Esophagus squamous epithelium (tissue), 4 donors: ENCODE results near the gene ALPL.

ENCODE experiments used
- CTCF ChIP-seq, 6 experiments: fragments of 450-650 bp in 4 of 6; fragments of 200-600 bp in 2 of 6; sonication (generic) in 2 of 6; IDR thresholded peaks; one replicate each; pipeline ENCODE4 v1.5.1; 2016 to 2019; ENCODE audit warnings: antibody characterized with exemption in 6 of 6, mild to moderate bottlenecking in 4 of 6, moderate library complexity in 4 of 6
- POLR2A ChIP-seq, 4 donors: fragments of 450-650 bp; IDR thresholded peaks; one replicate each; pipeline ENCODE4 v1.6.1; 2017; ENCODE audit warnings: antibody characterized with exemption in 4 of 4, mild to moderate bottlenecking in 4 of 4, moderate library complexity in 3 of 4

- TF ChIP-seq CTCF (IDR thresholded peaks at IDR 0.05) (no peak), POLR2A (IDR thresholded peaks at IDR 0.05) (no peak)
Measured at GRCh38 chr1:21489146-21489545, 20.1 kb upstream of the ALPL start.
